ENCODE data around the gene PITPNM3.

The PITPNM3 gene

GRCh38 chr17:6421700-6422604 lies 134.4 kb downstream of the PITPNM3 start:
- Histone ChIP-seq H3K4me3 (ENCODE audit: low read length) (no peak overlapping the region), H3K27me3 (ENCODE audit: control insufficient read depth, insufficient read depth, low read length) (peaks cover 2% of the 10 kb centered on the region)

GRCh38 chr17:6420173-6420641 lies 136.1 kb downstream of the PITPNM3 start:
- Histone ChIP-seq H3K27ac (ENCODE audit: low read depth, low read length) (no peak overlapping the region), H3K4me3 (ENCODE audit: low read length) (no peak overlapping the region), H3K27me3 (ENCODE audit: control insufficient read depth, insufficient read depth, low read length) (peaks cover 2% of the 10 kb centered on the region), H3K4me1 (ENCODE audit: control insufficient read depth, insufficient read depth, low read length) (no peaks in the 10 kb centered on the region), H3K36me3 (ENCODE audit: control insufficient read depth, insufficient read depth, low read length) (no peaks in the 10 kb centered on the region), H3K9ac (ENCODE audit: low read length) (no peak overlapping the region)

More at GRCh38 chr17:6421700-6422604, 134.4 kb downstream of the PITPNM3 start:
- no peaks in the 10 kb centered on the region for H3K36me3 ChIP-seq (ENCODE audit: control insufficient read depth, insufficient read depth, low read length)
- no peak overlapping the region for H3K27ac ChIP-seq (ENCODE audit: low read depth, low read length)
- H3K4me1 ChIP-seq (ENCODE audit: control insufficient read depth, insufficient read depth, low read length): no peaks in the 10 kb centered on the region
- H3K9ac ChIP-seq (ENCODE audit: low read length): no peak overlapping the region

DNA sequence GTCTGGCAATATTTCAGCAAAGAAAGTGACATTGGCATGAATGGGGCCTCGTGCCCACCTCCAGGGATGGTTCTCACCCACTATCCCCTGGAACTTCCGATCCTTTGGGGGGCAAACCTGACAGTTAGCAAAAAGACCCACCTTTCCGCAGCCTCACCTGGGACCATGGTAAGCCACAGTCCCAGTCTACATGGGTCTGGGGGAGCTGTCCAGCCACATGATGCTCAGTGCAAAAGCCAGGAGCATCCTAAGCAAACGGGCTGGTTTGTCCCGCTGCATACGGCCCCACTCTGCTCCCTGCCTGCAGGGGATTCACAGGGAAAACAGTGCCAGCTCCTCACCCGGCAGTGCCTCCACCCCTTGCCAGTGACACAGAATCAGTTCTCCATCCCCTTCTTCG lies 140.7 kb downstream of the PITPNM3 start:
- no peaks in the 10 kb centered on the region for H3K4me1 ChIP-seq (ENCODE audit: control insufficient read depth, insufficient read depth, low read length)
- no peaks in the 10 kb centered on the region for H3K27me3 ChIP-seq (ENCODE audit: control insufficient read depth, insufficient read depth, low read length)
- H3K9ac ChIP-seq (ENCODE audit: low read length): no peak overlapping the region
- no peak overlapping the region for H3K4me3 ChIP-seq (ENCODE audit: low read length)
- H3K36me3 ChIP-seq (ENCODE audit: control insufficient read depth, insufficient read depth, low read length): no peaks in the 10 kb centered on the region
- no peak overlapping the region for H3K27ac ChIP-seq (ENCODE audit: low read depth, low read length)

GRCh38 chr17:6413065-6413464 lies 143.3 kb downstream of the PITPNM3 start:
- no peak overlapping the region for H3K4me3 ChIP-seq (ENCODE audit: low read length)
- H3K27me3 ChIP-seq (ENCODE audit: control insufficient read depth, insufficient read depth, low read length): no peaks in the 10 kb centered on the region
- H3K4me1 ChIP-seq (ENCODE audit: control insufficient read depth, insufficient read depth, low read length): no peaks in the 10 kb centered on the region
- H3K36me3 ChIP-seq (ENCODE audit: control insufficient read depth, insufficient read depth, low read length): no peaks in the 10 kb centered on the region
- H3K27ac ChIP-seq (ENCODE audit: low read depth, low read length): no peak overlapping the region
- no peak overlapping the region for H3K9ac ChIP-seq (ENCODE audit: low read length)

DNA sequence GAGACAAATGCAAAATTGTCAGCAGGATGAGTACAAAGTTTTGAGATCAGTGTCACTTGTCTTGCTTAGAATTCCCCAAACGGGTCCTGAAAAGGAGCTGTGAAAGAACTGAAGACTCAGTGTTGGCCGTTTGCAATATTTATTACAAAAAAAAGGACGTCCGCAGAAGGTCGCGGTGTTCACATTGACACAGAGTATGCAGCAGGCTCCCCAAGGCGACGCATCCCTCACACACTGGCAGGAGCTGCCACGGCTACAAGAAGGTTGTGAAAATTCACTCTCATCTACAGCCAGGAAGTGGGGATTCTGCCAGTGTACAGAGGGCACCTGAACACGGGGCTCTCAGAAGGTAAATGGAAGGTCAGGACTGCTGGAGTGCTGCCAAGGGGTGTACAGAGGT lies 147.6 kb downstream of the PITPNM3 start:
- Histone ChIP-seq H3K9ac (ENCODE audit: low read length) (no peak overlapping the region), H3K4me1 (ENCODE audit: control insufficient read depth, insufficient read depth, low read length) (no peaks in the 10 kb centered on the region), H3K36me3 (ENCODE audit: control insufficient read depth, insufficient read depth, low read length) (no peaks in the 10 kb centered on the region), H3K4me3 (ENCODE audit: low read length) (no peak overlapping the region), H3K27me3 (ENCODE audit: control insufficient read depth, insufficient read depth, low read length) (no peaks in the 10 kb centered on the region), H3K27ac (ENCODE audit: low read depth, low read length) (no peak overlapping the region)

- H3K27ac ChIP-seq (ENCODE audit: low read depth, low read length): no peak overlapping the region
- H3K4me3 ChIP-seq (ENCODE audit: low read length): no peak overlapping the region
- no peaks in the 10 kb centered on the region for H3K36me3 ChIP-seq (ENCODE audit: control insufficient read depth, insufficient read depth, low read length)
- no peak overlapping the region for H3K9ac ChIP-seq (ENCODE audit: low read length)
- no peaks in the 10 kb centered on the region for H3K4me1 ChIP-seq (ENCODE audit: control insufficient read depth, insufficient read depth, low read length)
- H3K27me3 ChIP-seq (ENCODE audit: control insufficient read depth, insufficient read depth, low read length): no peaks in the 10 kb centered on the region
Measured at GRCh38 chr17:6408276-6408675, 148.1 kb downstream of the PITPNM3 start.

DNA sequence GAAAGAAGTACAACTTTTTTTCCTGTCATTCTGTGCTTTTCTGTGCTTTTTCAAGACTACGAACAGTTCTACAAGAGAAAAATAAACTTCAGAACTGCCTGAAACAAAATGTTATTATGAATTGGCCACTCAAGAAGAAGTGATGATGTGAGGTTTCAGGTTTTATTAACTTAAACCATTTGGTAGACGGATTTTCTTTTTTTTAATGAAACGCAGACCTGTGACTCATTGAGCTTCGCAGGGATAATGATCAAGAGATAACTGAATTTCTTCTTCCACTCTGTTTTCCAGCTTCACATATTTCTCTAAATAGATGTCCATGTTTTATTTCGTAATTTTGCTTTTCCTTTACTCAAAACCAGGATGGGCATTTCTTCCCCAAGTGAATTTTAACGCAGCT lies 154.1 kb downstream of the PITPNM3 start:
- Histone ChIP-seq H3K9ac (ENCODE audit: low read length) (no peak overlapping the region), H3K36me3 (ENCODE audit: control insufficient read depth, insufficient read depth, low read length) (no peaks in the 10 kb centered on the region), H3K4me3 (ENCODE audit: low read length) (no peak overlapping the region), H3K4me1 (ENCODE audit: control insufficient read depth, insufficient read depth, low read length) (no peaks in the 10 kb centered on the region), H3K27ac (ENCODE audit: low read depth, low read length) (no peak overlapping the region), H3K27me3 (ENCODE audit: control insufficient read depth, insufficient read depth, low read length) (no peaks in the 10 kb centered on the region)

Measured in rectal smooth muscle tissue (tissue), 1 donor.